HG02943 (cell line): Measurements from ENCODE around the gene CASKIN2.

Source experiments
- ATAC-seq: cut with Tn5 transposase; IDR thresholded peaks from one replicate; pipeline ENCODE4 v1.9.1; 2021; ENCODE audit warnings: mild to moderate bottlenecking, low read depth, moderate library complexity; ENCODE audit not compliant: unreplicated experiment

Gene CASKIN2

DNA sequence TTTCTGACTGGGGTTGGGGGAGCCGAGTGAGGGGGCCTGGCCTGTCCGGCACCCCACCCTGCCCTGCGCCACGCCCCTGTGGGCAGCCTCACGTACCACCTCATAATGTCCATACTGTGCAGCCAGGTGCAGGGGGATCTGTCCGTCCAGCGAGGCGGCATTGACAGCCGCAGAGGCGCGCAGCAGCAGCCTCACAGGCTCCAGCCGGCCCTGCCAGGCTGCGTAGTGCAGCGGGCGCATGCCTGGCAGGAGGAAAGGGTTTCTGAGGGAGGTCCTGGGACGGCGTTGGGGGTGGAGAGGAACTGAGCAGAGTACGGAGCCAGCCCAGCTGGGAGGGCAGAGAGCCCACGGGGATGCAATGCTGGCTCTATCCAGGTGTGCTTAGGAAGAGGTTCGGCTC, 8.4 kb downstream of the CASKIN2 start:
- no peak for ATAC-seq

DNA sequence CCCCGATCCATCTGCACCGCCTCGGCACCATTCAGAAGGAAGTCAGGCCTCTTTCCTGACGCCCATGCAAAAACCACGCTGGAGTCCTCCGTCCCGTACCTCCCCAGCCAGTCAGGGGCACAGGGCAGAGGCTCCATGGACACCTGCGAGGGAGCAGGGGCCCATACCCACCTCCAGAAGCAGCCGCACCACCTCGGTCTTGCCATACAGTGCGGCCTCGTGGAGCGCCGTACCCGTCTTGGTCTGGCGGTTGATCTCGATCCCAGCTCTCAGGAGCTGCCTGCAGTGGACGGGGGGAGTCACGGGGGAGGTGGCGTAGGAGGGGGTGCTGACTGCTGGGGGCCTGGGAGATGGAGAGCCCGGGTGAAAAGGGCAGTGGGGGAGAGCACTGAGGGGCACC, 9.2 kb downstream of the CASKIN2 start:
- ATAC-seq: no peak

DNA sequence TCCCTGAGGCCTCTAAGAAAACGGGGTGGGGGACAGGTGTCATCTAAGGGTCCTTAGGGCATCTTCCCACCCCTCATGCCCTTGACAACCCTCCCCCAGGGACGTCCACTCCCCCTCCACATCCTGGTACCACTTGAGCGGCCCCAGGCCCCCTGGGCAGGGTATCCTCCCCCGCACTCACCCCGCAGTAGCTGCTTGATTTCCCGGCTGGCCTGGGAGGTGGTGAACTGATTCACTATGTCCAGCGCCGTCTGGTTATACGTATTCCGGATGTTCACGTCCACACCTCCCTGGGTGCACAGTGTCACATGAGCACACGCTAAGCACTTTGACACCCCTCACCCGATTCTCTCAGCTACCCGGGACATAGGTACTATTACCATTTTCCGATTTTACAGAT, 9.7 kb downstream of the CASKIN2 start:
- ATAC-seq: no peak

DNA sequence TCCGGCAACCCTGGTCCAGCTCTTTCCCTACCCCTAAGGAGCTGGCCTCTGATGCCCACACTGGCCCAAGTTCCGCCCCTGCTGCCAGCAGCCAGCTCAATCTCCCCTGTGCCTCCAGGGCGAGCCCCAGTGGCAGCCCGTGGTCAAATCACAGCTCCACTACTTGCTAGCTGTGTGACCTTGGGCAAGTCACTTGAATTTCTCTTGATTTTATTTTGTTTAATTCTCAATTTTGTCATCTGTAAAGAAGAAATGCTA, 10.3 kb downstream of the CASKIN2 start:
- ATAC-seq: no peak

DNA sequence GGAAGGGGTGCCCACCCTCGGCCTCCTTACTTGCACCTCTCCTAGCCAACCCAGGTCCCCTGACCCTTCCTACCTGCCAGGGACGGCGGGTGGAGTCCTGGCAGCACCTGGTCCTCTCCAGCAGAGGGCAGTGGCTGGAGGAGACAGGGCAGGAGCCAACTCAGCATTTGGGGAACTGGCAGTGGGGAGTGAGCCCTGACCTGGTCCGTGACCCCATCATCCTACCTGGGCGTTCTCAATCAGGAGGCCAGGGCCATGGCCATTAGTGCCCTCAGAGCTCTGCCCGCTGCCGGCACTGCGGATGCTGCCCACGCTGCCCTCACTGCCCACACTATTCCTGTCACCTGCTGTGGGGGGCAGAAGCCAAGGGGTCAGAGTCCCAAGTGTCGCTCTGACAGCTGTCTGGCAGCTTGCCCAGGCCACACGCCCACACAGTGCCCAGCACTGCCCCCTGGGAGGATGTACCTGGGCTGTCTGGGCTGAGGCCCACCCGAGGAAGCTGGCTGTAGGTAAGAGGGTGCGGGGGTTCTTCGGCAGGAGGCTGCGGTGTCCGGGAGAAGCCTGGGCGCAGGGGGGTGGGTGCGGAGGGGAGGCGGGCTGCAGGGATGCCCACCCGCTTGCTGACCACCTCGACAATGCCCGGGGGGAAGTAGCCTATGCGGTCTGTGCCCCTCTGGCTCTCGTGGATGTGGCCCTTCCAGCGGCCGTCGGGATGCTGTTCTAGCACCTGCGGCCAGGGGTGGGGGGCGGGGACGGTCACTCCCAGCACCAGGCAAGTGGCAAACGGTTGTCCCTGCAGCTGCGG, 10.8 kb downstream of the CASKIN2 start:
- ATAC-seq: no peak

DNA sequence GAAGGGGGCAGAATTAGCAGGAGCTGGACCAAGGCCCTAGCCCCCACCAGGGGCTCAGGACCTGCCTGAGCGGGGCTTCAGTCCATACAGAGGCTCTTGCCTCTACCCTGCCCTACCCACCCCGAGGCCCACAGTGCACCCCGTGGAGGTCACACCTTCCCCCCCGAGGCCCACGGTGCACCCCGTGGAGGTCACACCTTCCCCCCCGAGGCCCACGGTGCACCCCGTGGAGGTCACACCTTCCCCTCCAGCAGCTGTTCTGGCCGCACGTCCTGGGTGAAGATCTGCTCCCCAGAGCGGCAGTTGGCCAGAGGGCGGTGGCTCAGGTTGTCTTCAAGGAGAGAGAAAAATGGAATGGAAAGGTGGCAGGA, 11.4 kb downstream of the CASKIN2 start:
- ATAC-seq: no peak

DNA sequence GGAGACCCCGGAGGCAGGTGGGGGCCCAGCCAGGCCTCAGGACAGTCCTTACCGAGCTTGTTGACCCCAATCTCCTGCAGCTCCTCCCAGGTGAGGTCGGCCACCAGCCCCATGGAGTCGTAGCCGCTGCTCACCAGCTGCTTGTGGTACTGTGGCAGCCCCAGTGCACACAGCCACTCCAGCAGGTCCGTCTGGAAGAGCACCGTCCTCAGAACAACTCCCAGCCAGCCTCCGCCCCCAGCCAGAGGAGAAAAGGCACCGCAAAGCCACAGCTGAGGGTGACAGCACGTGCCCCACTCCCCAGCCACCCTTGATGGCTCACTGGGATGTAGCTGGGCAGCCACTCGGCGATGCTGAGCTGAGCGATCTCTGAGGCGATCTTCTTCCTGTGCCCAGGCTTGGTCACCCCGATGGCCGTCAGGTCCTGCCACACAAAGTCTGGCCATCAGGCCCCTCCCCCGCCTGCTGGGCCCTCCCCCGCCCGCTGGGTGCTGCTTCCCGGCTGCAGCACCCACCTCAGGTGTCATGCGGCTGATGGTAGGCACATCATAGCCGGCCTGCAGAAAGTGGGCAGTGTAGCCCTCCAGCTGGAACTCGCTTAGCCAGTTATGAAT, 11.9 kb downstream of the CASKIN2 start:
- ATAC-seq: no peak

DNA sequence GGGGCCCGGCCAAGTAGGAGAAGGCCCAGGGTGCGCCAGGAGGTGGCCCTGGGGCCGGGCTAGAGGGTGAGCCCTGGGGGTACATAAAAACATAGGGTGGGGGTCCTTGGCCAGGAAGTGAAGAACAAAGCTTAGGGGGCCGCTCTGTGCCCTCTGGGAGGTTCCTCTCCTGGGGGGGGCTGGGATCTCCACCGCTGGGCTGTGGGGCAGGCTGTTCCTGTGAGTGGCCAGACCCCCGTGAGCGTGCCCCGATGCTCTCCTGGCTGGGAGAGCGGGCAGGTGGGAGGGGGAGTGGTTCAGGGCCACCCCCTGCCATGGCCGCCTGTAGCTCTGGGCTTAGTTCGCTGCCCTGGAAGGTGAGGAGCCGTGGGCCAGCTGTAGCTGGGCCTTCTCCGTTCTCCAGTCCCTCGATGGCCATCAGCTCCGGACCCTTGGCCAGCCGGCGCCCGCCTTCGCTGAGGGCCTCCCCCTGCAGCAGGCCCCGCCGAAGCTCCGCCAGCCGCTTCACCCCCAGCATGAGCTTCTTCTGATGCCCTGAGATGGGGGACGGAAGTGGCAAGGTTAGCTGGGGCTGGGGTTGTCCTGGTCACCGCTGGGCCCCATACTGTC, 12.5 kb downstream of the CASKIN2 start:
- ATAC-seq: no peak

DNA sequence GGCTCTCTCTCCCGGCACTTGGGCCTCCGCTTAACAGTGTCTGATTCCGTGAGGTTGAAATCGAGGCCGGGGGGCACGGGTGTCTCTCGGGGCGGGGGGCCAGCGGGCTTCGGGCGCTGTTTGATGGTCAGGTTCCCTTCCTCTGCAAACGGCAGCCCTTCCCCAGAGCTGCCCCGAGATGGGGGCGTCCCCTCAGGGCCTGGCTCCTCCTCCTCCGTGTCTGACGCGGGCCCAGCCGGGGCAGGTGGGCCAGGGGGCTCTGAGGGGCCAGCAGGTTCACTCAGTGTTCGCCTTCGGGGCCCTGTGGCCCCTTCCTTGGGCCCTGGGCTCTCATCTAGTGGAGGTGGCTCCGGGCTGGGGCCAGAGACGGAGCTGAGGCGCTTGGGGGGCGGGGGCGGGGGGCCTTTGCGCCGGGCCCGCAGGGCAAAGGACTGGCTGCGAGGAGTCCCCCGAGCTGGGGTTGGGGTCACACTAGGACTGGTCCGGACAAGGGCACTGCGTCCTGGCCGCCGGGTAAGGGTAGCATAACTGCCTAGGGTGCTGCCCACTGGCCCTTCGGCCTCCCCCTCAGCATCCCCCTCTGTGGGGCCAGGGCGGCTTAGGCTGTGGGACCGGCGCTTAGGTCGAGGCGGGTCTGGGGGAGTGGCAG, 13.1 kb downstream of the CASKIN2 start:
- ATAC-seq: no peak

DNA sequence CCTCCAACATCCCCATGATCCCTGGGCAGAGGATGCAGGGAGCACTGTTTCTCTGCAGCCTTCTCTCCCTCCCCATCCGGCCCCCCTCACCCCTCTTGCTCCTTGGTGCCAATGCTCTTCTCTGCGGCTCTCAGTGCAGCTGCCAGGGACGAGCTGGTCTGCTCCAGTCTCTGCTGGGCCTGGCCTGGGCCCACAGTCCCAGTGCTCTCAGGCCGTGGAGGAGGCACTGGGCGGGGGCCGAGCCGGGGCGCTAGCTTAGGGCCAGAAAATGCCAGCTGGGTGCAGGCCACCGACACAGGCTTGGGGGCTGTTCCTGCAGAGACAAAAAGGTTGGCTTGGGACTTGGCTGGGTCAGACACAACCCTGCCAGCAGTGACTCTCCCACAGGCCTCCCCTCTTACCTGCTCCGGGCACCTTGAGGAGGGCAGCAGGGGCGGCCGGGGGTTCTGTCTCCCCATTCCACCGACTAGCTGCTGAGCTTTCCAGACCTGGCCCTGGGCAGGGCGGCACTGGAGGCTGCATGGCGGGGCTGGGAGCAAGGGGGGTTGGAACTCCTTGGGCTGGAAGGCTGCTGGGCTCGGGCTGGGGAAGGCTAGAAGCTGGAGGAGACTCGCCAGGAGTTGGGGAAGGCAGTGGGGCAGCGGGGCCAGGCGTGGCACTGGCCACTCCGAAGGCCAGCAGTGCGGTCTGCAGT, 13.8 kb downstream of the CASKIN2 start:
- ATAC-seq: no peak

DNA sequence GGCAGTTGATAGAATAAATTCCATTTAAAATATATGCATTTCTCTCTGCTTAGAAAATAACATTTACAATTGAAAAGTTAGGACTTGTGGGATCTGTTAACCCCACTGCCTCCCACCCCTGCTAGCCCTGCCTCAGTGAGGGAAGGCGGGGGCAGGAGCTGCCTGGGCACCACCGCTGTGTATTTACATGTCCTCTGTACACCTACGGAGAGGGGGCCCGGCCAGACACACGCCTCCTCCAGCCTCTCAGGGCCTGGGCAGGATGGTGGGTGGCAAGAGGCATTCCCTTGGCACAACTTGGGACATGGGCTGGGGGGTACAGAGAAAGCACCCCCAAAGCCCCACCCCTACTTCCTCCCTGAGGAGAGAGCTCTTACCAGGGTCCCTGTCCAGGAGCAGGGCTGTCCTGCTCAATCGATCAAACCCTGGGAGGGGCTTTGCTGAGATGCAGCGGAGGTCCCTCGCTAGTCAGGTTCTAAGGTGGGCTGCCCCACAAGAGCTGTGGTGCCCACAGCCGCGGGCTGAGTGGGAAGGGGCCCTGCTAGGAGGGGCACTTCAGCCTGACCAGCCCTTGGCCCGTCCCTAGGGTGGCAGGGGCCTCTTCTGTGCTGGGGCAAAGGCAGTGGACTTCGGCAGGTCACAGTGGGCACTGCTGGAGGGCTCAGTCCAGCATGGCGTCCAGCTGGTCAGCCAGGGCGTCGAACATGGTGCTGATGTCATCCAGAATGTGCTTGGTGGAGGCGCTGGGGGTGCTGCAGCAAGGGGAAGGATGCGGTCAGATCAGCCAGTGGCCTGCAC, 14.7 kb downstream of the CASKIN2 start:
- no peak for ATAC-seq

DNA sequence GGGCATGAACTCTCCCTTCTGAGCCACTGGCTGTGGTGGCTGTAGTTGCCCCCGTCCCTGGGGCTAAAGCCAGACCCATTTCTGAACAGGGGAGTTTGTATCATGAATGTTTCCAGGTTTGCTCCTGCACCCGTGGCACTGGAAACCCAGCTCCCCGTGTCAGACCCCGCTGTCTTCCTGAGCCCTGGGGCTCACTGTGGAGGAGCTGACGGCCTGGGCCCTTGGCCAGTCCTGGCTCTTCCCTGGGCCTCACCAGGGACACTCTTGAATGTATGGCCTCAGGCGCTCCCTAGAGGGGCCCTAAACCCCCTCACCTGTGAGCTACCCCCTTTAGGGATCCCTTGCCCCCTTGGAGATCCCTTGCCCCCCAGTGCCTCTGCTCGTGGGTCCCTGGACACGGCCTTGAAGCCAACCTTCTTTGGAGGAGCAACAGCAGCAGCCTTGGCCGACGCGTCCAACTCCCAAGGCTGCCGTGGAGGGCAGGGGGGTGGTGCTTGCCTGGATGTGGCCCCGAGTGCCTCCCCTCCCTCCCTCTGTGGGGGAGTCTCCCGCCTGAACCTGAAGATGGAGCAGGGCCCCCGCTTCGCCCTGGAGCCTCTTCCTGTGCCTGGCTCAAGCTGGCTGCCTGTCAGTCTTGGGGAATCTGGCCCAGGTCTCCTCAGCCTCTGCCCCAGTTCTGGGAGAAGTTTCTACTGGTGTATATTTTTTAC, 15.9 kb downstream of the CASKIN2 start:
- no peak for ATAC-seq

DNA sequence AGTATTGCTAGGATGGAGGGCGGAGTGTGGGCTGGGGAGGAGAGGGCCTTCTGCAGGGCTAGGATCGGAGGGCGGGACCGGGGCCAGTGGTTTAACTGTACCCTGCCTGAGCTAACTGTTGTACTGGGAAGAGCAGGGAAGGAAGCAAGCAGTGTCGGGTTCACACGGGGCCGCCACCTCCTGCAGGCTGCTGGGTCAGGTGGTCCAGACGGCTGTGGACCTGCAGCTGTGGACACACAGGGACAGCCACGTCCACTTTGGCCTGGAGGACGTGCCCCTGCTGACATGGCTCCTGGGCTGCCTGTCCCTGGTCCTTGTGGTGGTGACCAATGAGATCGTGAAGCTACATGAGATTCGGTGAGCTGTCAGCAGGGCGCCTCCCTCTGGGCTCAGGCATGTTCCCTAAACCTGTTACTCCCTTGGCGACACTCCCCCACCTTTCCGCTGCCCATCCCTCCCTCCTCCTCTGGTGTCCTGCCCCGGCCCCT, 16.6 kb downstream of the CASKIN2 start:
- no peak for ATAC-seq

DNA sequence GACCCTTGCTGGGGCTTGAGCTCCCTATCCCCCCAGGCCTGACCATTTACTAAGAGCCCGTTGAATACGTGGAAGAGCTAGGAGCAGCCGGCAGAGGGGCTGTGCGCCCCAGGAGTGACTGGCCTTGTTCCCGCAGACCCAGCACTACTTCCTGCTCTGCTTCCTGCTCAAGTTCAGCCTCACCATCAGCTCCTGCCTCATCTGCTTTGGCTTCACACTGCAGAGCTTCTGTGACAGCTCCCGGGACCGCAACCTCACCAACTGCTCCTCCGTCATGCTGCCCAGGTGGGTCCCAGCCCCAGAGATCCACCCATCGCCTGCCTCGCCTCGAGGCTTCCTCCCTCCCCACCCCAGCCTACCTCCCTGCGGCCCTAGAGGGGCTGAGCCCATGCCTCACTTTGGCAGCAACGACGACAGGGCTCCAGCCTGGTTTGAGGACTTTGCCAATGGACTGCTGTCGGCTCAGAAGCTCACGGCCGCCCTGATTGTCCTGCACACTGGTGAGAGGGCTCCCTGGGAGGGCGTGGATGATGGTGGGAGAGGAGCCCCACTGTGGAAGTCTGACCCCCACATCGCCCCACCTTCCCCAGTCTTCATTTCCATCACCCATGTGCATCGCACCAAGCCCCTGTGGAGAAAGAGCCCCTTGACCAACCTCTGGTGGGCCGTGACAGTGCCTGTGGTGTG, 17.2 kb downstream of the CASKIN2 start:
- no peak for ATAC-seq

DNA sequence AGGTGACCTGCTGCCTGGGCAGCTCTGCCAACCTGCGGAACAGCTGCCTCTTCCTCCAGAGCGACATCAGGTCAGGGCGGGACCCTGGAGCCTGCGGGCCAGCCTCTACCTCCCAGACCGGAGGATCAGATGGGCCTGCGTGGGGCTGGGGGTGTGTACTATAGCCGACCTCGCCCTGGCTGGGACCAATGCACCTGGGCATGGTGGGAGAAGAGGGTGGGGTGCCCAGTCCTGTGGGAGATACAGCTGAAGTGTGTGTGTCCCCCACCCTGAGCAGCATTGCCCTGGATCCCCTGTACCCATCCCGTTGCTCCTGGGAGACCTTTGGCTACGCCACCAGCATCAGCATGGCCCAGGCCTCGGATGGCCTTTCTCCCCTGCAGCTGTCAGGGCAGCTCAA, 19.3 kb downstream of the CASKIN2 start:
- ATAC-seq: no peak

DNA sequence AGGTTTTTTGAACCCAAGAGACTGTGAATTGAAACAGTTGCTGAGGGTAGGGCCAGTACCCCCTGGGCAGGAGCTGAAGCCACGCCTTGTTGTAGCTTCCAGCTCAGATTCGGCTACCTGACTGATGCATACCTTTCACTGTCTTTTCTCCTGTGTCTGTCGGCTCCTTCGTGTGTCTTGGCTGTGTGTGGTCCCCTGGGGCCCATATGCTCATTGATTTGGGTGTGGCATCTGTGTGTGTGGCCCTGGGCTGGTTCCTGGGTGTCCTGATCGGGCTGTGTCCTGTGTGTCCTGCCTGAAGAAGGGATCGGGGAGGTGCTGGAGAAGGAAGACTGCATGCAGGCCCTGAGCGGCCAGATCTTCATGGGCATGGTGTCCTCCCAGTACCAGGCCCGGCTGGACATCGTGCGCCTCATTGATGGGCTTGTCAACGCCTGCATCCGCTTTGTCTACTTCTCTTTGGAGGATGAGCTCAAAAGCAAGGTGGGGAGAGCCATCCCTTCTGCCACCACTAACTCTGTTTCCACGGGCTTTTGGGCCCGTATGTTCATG, 20.9 kb downstream of the CASKIN2 start:
- no peak for ATAC-seq

DNA sequence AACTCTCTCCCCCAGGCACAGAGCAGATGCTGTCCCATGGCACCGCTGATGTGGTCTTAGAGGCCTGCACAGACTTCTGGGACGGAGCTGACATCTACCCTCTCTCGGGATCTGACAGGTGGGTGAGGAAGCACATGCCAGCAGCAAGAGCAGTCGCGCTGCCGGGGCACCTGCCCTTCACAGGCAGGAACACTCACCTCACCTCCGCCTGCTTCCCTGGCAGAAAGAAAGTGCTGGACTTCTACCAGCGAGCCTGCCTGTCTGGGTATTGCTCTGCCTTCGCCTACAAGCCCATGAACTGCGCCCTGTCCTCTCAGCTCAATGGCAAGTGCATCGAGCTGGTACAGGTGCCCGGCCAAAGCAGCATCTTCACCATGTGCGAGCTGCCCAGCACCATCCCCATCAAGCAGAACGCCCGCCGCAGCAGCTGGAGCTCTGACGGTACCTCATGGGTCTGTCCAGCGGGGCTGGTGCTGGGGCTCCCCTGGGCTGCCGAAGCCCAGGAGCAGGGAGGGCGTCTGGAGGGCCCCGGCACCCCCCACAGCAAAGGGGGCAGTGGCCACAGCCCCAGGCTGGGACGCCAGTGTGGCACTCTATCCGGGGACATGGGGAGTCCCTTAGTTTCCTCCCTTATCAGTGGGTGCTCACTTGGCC, 21.7 kb downstream of the CASKIN2 start:
- no peak for ATAC-seq

DNA sequence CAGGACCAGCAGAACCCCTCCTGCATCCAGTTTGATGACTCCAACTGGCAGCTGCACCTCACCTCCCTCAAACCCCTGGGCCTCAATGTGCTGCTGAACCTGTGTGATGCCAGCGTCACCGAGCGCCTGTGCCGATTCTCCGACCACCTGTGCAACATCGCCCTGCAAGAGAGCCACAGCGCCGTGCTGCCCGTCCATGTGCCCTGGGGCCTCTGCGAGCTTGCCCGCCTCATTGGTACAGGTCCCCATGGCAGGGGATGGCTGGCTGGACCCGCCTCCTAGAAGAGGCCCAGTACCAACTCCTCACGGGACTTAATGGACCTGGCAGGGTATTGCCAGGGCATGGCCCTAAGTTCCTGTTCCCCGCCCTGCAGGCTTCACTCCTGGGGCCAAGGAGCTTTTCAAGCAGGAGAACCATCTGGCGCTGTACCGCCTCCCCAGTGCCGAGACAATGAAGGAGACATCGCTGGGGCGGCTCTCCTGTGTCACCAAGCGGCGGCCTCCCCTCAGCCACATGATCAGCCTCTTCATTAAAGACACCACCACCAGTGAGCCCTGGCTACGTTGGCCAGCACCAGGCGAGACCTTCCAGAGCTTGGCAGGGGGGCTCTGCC, 22.7 kb downstream of the CASKIN2 start:
- ATAC-seq: no peak
